ENCODE results near the gene LIPA. TPM values are rescaled to one million over a fixed set of nuclear protein-coding genes. Genes with fewer than 3 reads are reported as not detected.

Gene LIPA
- total and polyA plus RNA-seq, 4 donors = 35.3 to 176 (median 75.9) TPM

GRCh38 chr10:89269433-89270152 lies 18.0 kb upstream of the LIPA start:
- TF ChIP-seq TAF1 (conservative IDR thresholded peaks at IDR 0.05) = no peak
- TF ChIP-seq HNF4G (IDR thresholded peaks at IDR 0.05) = peak; percentile 50
- TF ChIP-seq REST (IDR thresholded peaks at IDR 0.05) = peak; percentile 81
- TF ChIP-seq ATF3 (IDR thresholded peaks at IDR 0.05) = peak; percentile 10
- peak; percentile 26 for TF ChIP-seq ZBTB33 (IDR thresholded peaks at IDR 0.05)
- peak in 1 of 2 donors; percentile 67 for TF ChIP-seq JUND (IDR thresholded peaks at IDR 0.05)
- TF ChIP-seq FOXA2 (IDR thresholded peaks at IDR 0.05) = no peak
- TF ChIP-seq FOXA1 (IDR thresholded peaks at IDR 0.05) = peak; percentile 39
- TF ChIP-seq CTCF (IDR thresholded peaks at IDR 0.05; ENCODE audit: low read depth, low read length, missing input control) = no peak
- peak; percentile 98 for TF ChIP-seq SP1 (IDR thresholded peaks at IDR 0.05)
- TF ChIP-seq RXRA (IDR thresholded peaks at IDR 0.05) = peak; percentile 88 to 92
- TF ChIP-seq RAD21 (IDR thresholded peaks at IDR 0.05) = peak in 1 of 2 donors; percentile 33
- TF ChIP-seq HNF4A (conservative IDR thresholded peaks at IDR 0.05) = peak; percentile 90
- TF ChIP-seq NR2F2 (IDR thresholded peaks at IDR 0.05) = no peak
- 78% methylated on average over 3 of the region's 3 CpGs for WGBS
- peaks cover 0 to 20% (median 11%) of the 10 kb centered on the region in 4 donors for H3K4me1 ChIP-seq (ENCODE audit: control insufficient read depth in 4 of 4, insufficient read depth in 4 of 4, low read length in 3 of 4)
- no peak for DNase-seq (ENCODE audit: low spot score)
- H3K36me3 ChIP-seq (ENCODE audit: control insufficient read depth in 4 of 4, insufficient read depth in 3 of 4, low read depth in 1 of 4, low read length in 3 of 4) = no peaks in the 10 kb centered on the region
- no peak overlapping the region for H3K4me3 ChIP-seq (ENCODE audit: low read depth in 1 of 3, low read length in 3 of 3)
- no peaks in the 10 kb centered on the region for H3K9me3 ChIP-seq (ENCODE audit: control insufficient read depth in 4 of 4, low read length in 3 of 4)
- H3K27ac ChIP-seq (ENCODE audit: low read depth in 1 of 2, low read length in 2 of 2) = peak overlapping the region; percentile 82 to 89
- peak overlapping the region in 1 of 2 donors; percentile 68 for H3K9ac ChIP-seq (ENCODE audit: low read depth in 1 of 2, low read length in 2 of 2)
- no peaks in the 10 kb centered on the region for H3K27me3 ChIP-seq (ENCODE audit: control insufficient read depth in 4 of 4, insufficient read depth in 4 of 4, low read length in 3 of 4)
